NCI-H128 (cell line): ENCODE data around the gene PCP4L1.
"Not testable (repeated sequence)": the region's sequence is repeated elsewhere in the genome, so short reads cannot be mapped to it uniquely, and the experiment has no call there.

Experiments used
- DNase-seq: peaks from one replicate; lab custom pipeline; 2025; ENCODE audit not compliant: unreplicated experiment; lab: John Stamatoyannopoulos, UW

PCP4L1 gene

GRCh38 chr1:161311595-161312181, 53.1 kb downstream of the PCP4L1 start:
- DNase-seq = no peak

GRCh38 chr1:161313554-161314200, 55.1 kb downstream of the PCP4L1 start:
- no peak for DNase-seq

DNA sequence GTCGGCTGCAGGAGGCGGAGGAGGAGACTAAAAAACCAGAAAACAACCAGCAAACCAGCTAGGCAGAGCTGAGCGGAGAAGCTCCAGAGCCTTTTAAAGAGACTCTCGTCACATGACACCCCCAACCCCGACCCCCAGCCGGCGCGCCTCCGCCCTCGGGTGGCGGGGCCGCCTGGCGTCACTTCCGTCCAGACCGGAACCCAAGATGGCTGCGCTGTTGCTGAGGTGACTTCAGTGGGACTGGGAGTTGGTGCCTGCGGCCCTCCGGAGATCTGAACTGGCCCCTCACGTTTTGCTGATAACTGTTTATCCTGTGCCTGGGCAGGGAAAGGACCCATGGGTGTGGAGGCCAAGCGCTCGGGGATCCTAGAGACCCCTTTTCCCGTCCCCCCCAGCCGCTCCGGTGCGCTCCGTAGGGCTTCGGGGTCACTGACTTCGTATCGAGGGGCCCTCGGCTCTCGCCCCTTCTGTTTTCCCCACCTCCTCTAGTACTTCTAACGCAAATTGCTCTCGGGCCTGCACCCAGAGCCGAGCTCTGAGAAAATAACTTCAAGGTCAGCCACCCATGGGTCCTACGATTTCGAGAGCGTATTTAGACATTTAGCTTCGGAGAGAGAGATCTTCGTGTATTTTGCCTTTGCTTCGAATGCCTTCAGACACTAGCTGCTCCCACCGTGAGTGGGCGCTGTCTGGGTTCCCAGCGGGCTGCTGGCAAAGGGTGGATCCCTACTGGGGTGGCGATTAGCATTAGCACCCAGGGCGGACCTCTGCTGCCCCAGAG, 55.8 kb downstream of the PCP4L1 start, which contains the start of gene SDHC:
TSS of gene SDHC (plus strand) at position 181 of the 781 bp plus-strand sequence. CDS start at position 206, 25 bp downstream.
- peak; percentile 74 for DNase-seq

GRCh38 chr1:161315841-161316674, 57.5 kb downstream of the PCP4L1 start:
- not testable (repeated sequence) for DNase-seq

DNA sequence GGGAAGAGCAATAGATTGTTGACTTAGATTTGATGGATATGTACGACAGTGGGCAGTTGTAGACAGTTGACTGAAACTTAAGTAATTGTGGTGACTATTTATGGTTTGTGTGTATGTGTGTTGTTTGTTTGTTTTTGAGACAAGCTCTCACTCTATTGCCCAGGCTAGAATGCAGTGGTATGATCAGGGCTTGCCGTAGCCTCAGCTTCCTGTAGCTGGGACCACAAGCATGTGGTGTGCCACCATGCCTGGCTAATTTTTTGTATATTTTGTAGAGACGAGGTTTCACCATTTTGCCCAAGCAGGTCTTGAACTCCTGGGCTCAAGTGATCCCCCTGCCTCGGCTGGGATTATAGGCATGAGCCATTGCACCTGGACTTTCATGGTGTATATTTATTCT, 65.5 kb downstream of the PCP4L1 start:
- DNase-seq = no peak

- DNase-seq = no peak
These were observed 71.8 kb downstream of the PCP4L1 start for GRCh38 chr1:161330346-161330745.

- no peak for DNase-seq
These were observed 74.6 kb downstream of the PCP4L1 start for GRCh38 chr1:161333166-161333565.
